ENCODE measurements around the gene KRT76.

Gene KRT76

DNA sequence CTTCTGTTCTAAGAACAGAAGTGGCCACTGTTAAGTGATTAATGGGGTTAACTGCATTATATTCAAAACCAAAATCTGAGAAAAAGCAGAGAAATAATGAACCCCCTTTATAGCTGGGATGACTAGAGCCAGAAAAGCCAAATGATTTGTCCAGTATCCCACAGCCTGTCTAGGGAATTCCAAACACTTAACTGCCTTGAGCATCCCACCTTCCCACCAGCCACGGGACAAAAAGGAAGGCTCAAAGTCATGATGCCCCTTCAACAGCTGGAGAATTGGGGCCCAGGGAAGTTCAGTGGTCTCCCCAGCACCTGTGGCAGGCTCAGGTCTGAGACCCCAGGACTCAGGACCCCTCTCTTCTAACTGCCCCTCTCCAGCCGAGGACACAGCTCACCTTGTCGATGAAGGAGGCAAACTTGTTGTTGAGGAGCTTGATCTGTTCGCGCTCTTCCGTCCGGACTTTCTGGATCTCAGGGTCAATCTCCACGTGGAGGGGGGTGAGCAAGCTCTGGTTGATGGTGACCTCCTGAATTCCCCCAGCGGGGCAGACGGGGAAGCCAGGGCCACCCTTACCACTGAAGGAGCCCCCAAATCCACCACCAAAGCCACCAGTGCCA lies 36.2 kb upstream of the KRT76 start:
- DNase-seq = no peak

GRCh38 chr12:52812749-52813148 lies 35.6 kb upstream of the KRT76 start:
- DNase-seq = no peak

- no peak for DNase-seq
Observed at GRCh38 chr12:52812073-52812400, 34.9 kb upstream of the KRT76 start.

- no peak for DNase-seq
Observed at GRCh38 chr12:52811191-52812072, 34.3 kb upstream of the KRT76 start.

DNA sequence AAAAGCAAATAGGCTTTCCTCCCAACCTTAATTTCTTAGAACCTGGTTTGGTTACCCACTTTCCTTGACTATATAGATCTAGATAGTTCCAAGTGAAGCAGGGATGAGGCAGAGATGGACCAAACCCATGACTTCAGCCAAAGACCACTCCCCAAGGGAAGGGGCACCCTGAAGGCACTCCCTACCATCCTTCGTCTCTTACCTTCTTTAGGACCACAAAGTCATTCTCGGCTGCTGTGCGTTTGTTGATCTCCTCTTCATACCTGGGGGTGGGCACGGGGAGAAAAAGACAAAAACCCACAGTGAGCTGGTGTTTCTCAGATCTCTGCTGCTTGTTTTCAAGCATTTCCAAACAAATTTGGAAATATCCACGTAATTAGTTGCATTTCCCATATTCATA lies 33.4 kb upstream of the KRT76 start:
- no peak for DNase-seq

GRCh38 chr12:52809166-52809565 lies 32.0 kb upstream of the KRT76 start:
- no peak for DNase-seq

DNA sequence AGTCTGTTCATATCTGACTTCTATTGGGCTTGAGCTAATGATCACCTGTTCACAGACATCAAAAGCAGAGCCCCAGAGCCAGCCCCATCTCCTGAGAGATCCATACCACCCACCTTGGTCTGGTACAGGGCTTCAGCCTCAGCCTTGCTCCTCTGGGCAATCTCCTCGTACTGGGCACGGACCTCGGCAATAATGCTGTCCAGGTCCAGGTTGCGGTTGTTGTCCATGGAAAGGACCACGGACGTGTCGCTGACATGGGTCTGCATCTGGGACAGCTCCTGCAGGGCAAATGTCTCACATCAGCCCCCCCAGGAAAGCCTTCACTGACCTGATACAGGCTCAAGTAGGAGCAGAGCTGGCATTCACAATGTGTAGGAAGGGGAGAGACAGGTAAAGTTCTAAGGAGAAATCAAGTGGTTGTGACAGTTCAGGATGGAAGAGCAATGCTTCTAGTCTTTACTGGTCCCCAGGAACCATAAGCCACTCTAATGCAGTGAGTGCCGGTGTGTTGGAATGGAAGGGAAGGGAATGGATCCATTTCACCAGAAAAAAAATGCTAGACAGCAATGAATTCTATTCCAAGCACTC lies 31.5 kb upstream of the KRT76 start:
- DNase-seq = no peak

DNA sequence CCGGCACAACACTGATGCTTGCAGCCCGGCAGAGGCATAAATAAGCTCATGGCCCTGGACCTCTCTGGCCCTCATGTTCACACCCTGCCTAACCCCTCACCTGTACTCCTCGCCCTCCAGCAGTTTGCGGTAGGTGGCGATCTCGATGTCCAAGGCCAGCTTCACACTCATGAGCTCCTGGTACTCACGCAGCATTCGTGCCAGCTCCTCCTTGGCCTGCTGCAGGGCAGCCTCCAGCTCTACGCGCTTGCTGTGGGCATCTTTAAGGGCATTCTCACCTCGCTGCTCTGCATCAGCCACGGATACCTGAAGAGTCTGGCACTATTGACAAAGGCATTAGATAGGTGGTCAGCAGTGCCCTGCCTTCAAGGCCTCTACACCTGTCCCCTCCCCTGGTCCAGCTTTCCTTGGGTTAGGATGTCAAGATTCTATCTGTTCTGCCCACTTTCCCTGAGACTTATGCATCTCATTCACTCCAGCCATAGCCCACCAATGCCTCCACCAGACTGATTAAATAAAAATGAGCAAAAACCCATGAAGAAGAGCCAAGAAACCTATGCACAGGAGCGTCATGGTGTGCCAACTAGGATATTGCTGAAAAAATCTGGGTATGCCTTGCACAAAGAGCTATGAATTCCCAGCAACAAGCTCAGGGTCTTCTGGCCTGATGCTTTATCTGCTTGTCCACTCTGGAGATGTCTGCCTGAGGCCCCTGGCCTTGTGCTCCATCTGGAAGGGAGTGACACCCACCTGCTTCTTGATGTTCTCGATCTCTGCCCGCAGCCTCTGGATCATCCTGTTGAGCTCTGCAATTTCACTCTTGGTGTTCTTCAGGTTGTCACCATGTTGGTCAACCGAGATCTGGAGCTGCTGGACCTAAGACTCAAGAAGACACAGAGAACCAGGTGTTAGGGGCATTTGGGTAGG lies 30.7 kb upstream of the KRT76 start:
- no peak for DNase-seq

DNA sequence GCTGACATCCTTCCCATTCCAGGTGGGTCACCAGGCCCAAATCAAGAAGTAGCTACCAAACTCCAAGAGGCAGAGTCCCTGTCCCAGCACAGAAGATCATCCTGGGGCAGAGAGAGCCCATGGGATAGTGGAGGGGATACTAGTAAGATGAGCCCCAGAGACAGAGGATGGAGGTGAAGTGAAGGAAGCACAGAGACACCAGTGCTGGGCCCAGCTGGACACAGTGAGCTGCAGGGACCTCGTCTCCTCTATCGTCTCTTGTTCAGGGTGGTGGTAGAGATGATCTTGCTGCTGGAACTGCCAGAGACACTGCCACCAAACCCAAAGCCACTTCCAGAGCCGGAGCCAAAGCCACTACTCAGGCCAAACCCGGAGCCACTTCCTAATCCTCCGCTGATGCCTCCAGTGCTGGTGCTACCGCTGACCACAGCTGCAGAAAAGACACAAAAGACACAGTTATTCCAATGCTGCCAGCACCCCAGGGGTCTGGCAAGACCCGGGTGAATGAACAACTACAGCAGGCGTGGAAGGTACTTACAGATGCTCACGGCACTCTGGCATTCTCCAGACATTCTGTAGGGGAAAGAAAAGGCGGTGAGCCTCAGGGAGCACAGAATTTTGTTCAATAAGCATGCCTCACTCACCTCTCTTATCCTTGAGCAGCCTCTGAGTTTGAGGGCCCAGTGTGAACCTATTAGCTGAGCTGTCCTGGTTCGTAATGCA lies 29.8 kb upstream of the KRT76 start:
- DNase-seq = no peak

DNA sequence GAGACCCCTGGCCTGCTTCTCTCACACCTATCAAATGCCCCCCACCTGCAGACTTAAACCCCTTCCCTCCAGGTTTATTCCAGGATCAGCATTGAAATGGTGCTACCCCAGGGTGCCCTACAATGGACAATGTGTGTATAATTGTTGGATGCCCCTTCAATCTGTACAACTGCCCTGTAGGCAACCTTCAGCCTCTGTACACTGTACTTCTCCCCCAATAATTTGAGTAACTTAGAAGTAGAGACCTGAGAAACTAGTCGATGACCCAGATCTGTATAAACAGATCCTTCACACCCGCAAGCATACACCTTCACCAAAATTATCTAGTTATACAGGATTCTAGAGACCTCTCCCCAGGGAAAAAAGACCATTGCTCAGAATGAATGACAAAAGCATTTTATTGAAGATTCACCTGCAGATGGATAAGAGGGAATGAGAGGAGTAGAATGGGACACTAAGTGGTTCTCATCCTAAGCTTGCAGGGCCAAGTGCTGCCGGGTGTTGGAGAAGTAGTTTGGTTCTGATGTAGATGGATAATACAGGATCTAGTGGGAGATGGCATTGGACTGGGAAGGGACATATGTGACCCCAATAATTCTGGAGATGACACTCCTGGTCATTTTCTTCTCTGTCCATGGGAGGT lies 29.1 kb upstream of the KRT76 start:
- DNase-seq = no peak

GRCh38 chr12:52805739-52806138 lies 28.6 kb upstream of the KRT76 start:
- DNase-seq = no peak

GRCh38 chr12:52805000-52805399 lies 27.9 kb upstream of the KRT76 start:
- DNase-seq = no peak

GRCh38 chr12:52802442-52802841 lies 25.3 kb upstream of the KRT76 start:
- no peak for DNase-seq

DNA sequence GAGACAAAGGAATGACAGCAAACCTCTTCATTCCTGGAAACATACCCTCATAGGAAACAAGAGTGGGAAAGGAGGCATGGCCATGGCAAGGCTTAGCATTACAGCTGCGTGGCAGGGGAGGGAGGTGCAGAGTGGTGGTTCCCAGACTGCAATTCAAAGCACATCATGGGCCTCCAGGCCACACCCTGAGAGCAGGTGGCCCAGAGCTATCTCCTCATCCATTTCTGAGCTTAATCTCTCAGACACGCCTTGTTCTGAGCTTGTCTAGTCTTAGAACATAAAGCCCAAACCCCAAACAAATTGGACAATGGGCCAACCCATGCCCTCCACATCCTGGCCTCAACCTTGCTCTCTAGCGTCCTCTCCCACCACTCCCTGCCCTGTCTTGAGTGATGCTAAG lies 24.6 kb upstream of the KRT76 start:
- DNase-seq = no peak

- no peak for DNase-seq
Observed at GRCh38 chr12:52800259-52800917, 23.2 kb upstream of the KRT76 start.

- no peak for DNase-seq
Observed at GRCh38 chr12:52799505-52800211, 22.5 kb upstream of the KRT76 start.

DNA sequence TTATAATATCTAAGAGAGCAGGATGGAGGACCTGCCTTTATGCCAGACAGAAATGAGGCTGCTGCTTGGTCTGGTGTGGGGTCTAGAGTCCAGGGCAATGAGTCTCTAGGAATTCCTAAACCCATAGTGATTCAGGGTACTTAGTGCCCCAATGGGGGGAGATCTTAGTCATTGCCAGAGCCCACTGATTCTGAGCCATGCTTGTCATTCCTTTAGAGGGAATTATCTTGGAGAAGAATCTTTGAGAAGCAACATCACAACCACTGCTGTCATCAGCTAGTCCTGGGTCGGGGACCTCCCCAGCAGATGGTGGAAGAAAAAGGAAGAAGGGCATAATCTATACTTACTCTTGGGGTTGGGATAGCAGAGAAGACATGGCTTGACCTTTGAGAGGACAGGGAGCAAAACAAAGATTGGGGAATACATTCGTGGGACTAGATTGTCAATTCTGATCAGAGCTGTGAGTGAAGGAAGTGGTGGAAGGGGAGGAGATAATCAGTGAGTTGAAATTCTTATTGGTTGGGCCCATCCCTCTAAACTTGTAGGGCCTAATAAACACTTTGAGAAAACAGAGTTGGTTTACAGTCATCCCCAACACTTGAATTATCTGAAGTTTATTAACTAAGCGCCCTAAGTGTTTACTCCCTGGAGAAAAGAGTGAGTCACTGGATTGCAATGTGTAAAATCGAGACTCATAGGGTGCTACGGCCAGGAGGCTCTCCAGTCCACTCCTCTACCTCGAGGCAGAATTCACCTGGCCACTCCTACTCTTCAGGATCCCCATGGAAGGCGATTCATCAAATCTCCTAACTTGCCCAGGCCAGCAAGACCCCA lies 21.7 kb upstream of the KRT76 start:
- DNase-seq = peak; percentile 85

- DNase-seq = peak; percentile 76
Observed at GRCh38 chr12:52798003-52798670, 21.0 kb upstream of the KRT76 start.

GRCh38 chr12:52797529-52797894 lies 20.4 kb upstream of the KRT76 start:
- DNase-seq = no peak
